Left ventricle myocardium inferior (tissue), 1 donor: ENCODE results near the gene MEIOSIN. TPM values are rescaled to one million over a fixed set of nuclear protein-coding genes. Genes with fewer than 3 reads are reported as not detected.
A peak's percentile ranks its signal among the peaks of the same experiment; 100 is the strongest.
"Not testable (repeated sequence)": the region's sequence is repeated elsewhere in the genome, so short reads cannot be mapped to it uniquely, and the experiment has no call there.

Source experiments
- DNase-seq: peaks from one replicate; pipeline ENCODE4 v3.0.0-alpha.2; 2020
- H3K27ac ChIP-seq: fragments of 200-600 bp; replicated peaks from 2 replicates; pipeline ENCODE4 v1.8.0; 2021
- H3K27me3 ChIP-seq: fragments of 200-600 bp; 2 replicates; pipeline ENCODE4 v1.8.0; 2021; ENCODE audit warnings: low read depth
- H3K36me3 ChIP-seq: fragments of 200-600 bp; 2 replicates; pipeline ENCODE4 v1.8.0; 2021
- H3K4me1 ChIP-seq: fragments of 200-600 bp; 2 replicates; pipeline ENCODE4 v1.8.0; 2021
- H3K4me3 ChIP-seq: fragments of 200-600 bp; 2 replicates; pipeline ENCODE4 v1.8.0; 2021; ENCODE audit warnings: mild to moderate bottlenecking, moderate library complexity
- H3K9me3 ChIP-seq: fragments of 200-600 bp; replicated peaks from 2 replicates; pipeline ENCODE4 v1.8.0; 2021
- CTCF ChIP-seq: fragments of 200-600 bp; IDR thresholded peaks from 2 replicates; pipeline ENCODE4 v1.8.0; 2021; ENCODE audit warnings: antibody characterized with exemption, mild to moderate bottlenecking, borderline replicate concordance
- intact Hi-C: fragments of 100-400 bp; cut with micrococcal nuclease; formaldehyde crosslinking; loops from one replicate; pipeline ENCODE4 v1.11.0; 2022
- total RNA-seq: library from RNA; stranded (reverse); fragmentation: NEBNext Ultra II Directional; extraction: Animal tissue kit (Norgen Biotek cat#: 25700); gene quantifications from one replicate; pipeline ENCODE4 v1.2.1, GENCODE V29; 2021
- donor health status: DM: no; HTN: yes; CAD: no; lungs with severe emphysema.

Gene MEIOSIN
- total RNA-seq, 1 donor from 2014 or later: not detected

- no peaks in the 10 kb centered on the region for H3K27me3 ChIP-seq
- H3K36me3 ChIP-seq: peaks cover 32% of the 10 kb centered on the region
- H3K4me1 ChIP-seq: peaks cover 47% of the 10 kb centered on the region
- intact Hi-C loops: no loop called here
- peak within 1 kb of the TSS; percentile 92 for H3K27ac ChIP-seq
- TF ChIP-seq CTCF: no peak
- H3K9me3 ChIP-seq: no peaks in the 10 kb centered on the region
- DNase-seq: peak; percentile 100
- H3K4me3 ChIP-seq: peak within 1 kb of the TSS; percentile 80
Measured at GRCh38 chr19:45792470-45793177, 59.4 kb downstream of the MEIOSIN start, which contains the start of gene DMWD. Gene DMWD (minus strand): TSS chr19:45792845. CDS start chr19:45792756, 89 bp downstream.

- Histone ChIP-seq H3K4me1 (peaks cover 41% of the 10 kb centered on the region), H3K27ac (peak overlapping the region; percentile 92), H3K4me3 (peak overlapping the region; percentile 80), H3K27me3 (no peaks in the 10 kb centered on the region), H3K36me3 (peaks cover 28% of the 10 kb centered on the region), H3K9me3 (no peaks in the 10 kb centered on the region)
- no peak for TF ChIP-seq CTCF
- no peak for DNase-seq
- intact Hi-C loops: no loop called here
Measured at GRCh38 chr19:45793178-45793564, 59.9 kb downstream of the MEIOSIN start.

GRCh38 chr19:45793876-45794275 is 60.6 kb downstream of the MEIOSIN start:
- peaks cover 39% of the 10 kb centered on the region for H3K4me1 ChIP-seq
- TF ChIP-seq CTCF: no peak
- peaks cover 21% of the 10 kb centered on the region for H3K36me3 ChIP-seq
- no peaks in the 10 kb centered on the region for H3K9me3 ChIP-seq
- intact Hi-C loops: no loop called here
- no peak overlapping the region for H3K4me3 ChIP-seq
- DNase-seq: no peak
- H3K27me3 ChIP-seq: no peaks in the 10 kb centered on the region
- no peak overlapping the region for H3K27ac ChIP-seq

- Histone ChIP-seq H3K36me3 (peaks cover 13% of the 10 kb centered on the region), H3K9me3 (no peaks in the 10 kb centered on the region), H3K4me1 (peaks cover 39% of the 10 kb centered on the region), H3K27ac (no peak overlapping the region), H3K27me3 (no peaks in the 10 kb centered on the region), H3K4me3 (no peak overlapping the region)
- no peak for DNase-seq
- no peak for TF ChIP-seq CTCF
- intact Hi-C loops: no loop called here
Measured at GRCh38 chr19:45794627-45795026, 61.4 kb downstream of the MEIOSIN start.

GRCh38 chr19:45798995-45799517 is 65.8 kb downstream of the MEIOSIN start:
- Histone ChIP-seq H3K27ac (no peak overlapping the region), H3K4me1 (peaks cover 12% of the 10 kb centered on the region), H3K4me3 (no peak overlapping the region), H3K9me3 (no peaks in the 10 kb centered on the region), H3K27me3 (no peaks in the 10 kb centered on the region), H3K36me3 (no peaks in the 10 kb centered on the region)
- peak; percentile 94 for TF ChIP-seq CTCF
- peak; percentile 56 for DNase-seq
- intact Hi-C loops: no loop called here

GRCh38 chr19:45799541-45799940 is 66.3 kb downstream of the MEIOSIN start:
- H3K27ac ChIP-seq, H3K36me3 ChIP-seq, H3K27me3 ChIP-seq, intact Hi-C loops, DNase-seq, H3K9me3 ChIP-seq, H3K4me3 ChIP-seq: not testable (repeated sequence)
- H3K4me1 ChIP-seq: peaks cover 12% of the 10 kb centered on the region
